Spleen (tissue), 7 donors: Measurements from ENCODE around the gene ZNF507.

Experiments
- POLR2A ChIP-seq, 3 donors: fragments of 450-650 bp; IDR thresholded peaks; one replicate each; pipeline ENCODE4 v1.5.1; 2017; ENCODE audit warnings: antibody characterized with exemption in 3 of 3, mild to moderate bottlenecking in 1 of 3
- TF ChIP-seq, protein P1 (sequence below), 11 experiments: fragments of 200-600 bp in 7 of 11; fragments of 450-650 bp in 4 of 11; sonication (generic) in 4 of 11; IDR thresholded peaks in 8 of 11; conservative IDR thresholded peaks in 3 of 11; 1 replicate in 7 of 11; 2 replicates in 4 of 11; pipeline versions ENCODE4 v1.4.0 to v1.8.0; 2016 to 2021; ENCODE audit warnings: antibody characterized with exemption in 11 of 11, inconsistent platforms in 4 of 11, mild to moderate bottlenecking in 1 of 11
- donor health status: DM: no; HTN: no; CAD: no; lungs with moderate emphysema.
- donor health status: DM: no; HTN: no; CAD: no.
- donor health status: DM: no; HTN: no; CAD: no.

DNA sequence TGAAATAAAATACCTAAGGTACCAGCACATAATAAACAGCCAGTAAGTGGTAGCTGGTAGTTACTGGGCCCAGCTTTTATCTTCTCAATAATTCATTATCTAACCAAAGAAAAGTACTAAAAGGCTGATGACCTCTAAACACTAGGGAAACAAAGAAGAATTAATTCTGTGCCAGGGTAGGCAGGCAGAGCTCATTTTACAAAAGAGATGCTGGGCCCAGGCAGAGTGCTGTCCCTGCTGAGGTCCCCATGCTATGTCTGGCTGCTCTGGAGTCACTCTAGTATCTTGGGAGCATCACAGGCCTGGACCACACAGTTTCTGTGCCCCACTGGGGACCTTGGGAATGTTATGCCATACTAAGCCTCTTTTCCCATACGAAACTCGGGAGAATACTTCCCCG lies 18.2 kb downstream of the ZNF507 start:
- no peak for TF ChIP-seq POLR2A (IDR thresholded peaks at IDR 0.05)
- TF ChIP-seq, protein P1, sequence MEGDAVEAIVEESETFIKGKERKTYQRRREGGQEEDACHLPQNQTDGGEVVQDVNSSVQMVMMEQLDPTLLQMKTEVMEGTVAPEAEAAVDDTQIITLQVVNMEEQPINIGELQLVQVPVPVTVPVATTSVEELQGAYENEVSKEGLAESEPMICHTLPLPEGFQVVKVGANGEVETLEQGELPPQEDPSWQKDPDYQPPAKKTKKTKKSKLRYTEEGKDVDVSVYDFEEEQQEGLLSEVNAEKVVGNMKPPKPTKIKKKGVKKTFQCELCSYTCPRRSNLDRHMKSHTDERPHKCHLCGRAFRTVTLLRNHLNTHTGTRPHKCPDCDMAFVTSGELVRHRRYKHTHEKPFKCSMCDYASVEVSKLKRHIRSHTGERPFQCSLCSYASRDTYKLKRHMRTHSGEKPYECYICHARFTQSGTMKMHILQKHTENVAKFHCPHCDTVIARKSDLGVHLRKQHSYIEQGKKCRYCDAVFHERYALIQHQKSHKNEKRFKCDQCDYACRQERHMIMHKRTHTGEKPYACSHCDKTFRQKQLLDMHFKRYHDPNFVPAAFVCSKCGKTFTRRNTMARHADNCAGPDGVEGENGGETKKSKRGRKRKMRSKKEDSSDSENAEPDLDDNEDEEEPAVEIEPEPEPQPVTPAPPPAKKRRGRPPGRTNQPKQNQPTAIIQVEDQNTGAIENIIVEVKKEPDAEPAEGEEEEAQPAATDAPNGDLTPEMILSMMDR (IDR thresholded peaks at IDR 0.05 in 8 of 11, conservative IDR thresholded peaks at IDR 0.05 in 3 of 11) = no peak
